Neural cell (in vitro differentiated cells): ENCODE measurements around the gene TFG.

Experiments used
- MXI1 ChIP-seq: fragments of 450-650 bp; conservative IDR thresholded peaks from 2 replicates; pipeline ENCODE4 v1.6.1; 2014; ENCODE audit warnings: antibody characterized with exemption, mild to moderate bottlenecking; ENCODE audit not compliant: poor library complexity, severe bottlenecking
- POLR2AphosphoS5 ChIP-seq: IDR thresholded peaks from 2 replicates; pipeline ENCODE4 v1.6.1; 2012
- SMC3 ChIP-seq: fragments of 450-650 bp; conservative IDR thresholded peaks from 2 replicates; pipeline ENCODE4 v1.6.1; 2014; ENCODE audit warnings: antibody characterized with exemption, mild to moderate bottlenecking, moderate library complexity; ENCODE audit not compliant: poor library complexity
- TF ChIP-seq, protein P1 (sequence below): fragments of 450-650 bp; IDR thresholded peaks from 2 replicates; pipeline ENCODE4 v1.5.1; 2014; ENCODE audit warnings: antibody characterized with exemption, mild to moderate bottlenecking, moderate library complexity; ENCODE audit not compliant: poor library complexity, severe bottlenecking

DNA sequence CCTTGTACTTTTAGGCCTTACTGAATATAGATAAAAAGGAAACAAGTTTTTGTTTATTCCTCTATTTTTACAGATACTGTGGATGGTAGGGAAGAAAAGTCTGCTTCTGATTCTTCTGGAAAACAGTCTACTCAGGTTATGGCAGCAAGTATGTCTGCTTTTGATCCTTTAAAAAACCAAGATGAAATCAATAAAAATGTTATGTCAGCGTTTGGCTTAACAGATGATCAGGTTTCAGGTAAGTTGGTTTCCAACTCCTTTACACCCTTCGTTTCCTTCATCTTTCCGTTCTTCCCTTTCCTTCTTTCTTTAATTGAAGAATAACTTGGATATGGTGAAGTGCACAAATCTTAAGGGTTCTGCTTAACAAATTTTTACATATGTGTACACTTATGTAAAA is 23.1 kb downstream of the TFG start:
- TF ChIP-seq, protein P1, sequence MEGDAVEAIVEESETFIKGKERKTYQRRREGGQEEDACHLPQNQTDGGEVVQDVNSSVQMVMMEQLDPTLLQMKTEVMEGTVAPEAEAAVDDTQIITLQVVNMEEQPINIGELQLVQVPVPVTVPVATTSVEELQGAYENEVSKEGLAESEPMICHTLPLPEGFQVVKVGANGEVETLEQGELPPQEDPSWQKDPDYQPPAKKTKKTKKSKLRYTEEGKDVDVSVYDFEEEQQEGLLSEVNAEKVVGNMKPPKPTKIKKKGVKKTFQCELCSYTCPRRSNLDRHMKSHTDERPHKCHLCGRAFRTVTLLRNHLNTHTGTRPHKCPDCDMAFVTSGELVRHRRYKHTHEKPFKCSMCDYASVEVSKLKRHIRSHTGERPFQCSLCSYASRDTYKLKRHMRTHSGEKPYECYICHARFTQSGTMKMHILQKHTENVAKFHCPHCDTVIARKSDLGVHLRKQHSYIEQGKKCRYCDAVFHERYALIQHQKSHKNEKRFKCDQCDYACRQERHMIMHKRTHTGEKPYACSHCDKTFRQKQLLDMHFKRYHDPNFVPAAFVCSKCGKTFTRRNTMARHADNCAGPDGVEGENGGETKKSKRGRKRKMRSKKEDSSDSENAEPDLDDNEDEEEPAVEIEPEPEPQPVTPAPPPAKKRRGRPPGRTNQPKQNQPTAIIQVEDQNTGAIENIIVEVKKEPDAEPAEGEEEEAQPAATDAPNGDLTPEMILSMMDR = no peak
- no peak for TF ChIP-seq MXI1
- TF ChIP-seq POLR2AphosphoS5 = no peak
- no peak for TF ChIP-seq SMC3
